Stomach (tissue), 9 donors: Measurements from ENCODE around the gene B3GALNT1. TPM values are rescaled to one million over a fixed set of nuclear protein-coding genes. Genes with fewer than 3 reads are reported as not detected.

Source experiments
- DNase-seq, 2 donors: peaks; one replicate each; pipeline versions ENCODE4 v3.0.0 to v3.0.0-alpha.2; 2013 to 2019
- H3K27ac ChIP-seq, 5 donors: fragments of 200-600 bp in 4 of 5; sonication (generic) in 4 of 5; one replicate each; pipeline ENCODE4 v1.5.1; 2013 to 2019; ENCODE audit warnings: mild to moderate bottlenecking in 1 of 5, moderate library complexity in 1 of 5
- H3K27me3 ChIP-seq, 3 donors: fragments of 200-600 bp; sonication (generic); one replicate each; pipeline ENCODE4 v1.5.1; 2017 to 2019; ENCODE audit warnings: mixed run types in 1 of 3
- H3K36me3 ChIP-seq, 4 donors: fragments of 200-600 bp; sonication (generic); 1 replicate in 3 of 4; 2 replicates in 1 of 4; pipeline ENCODE4 v1.5.1; 2016 to 2019
- H3K4me1 ChIP-seq, 4 donors: fragments of 200-600 bp; sonication (generic); one replicate each; pipeline ENCODE4 v1.5.1; 2016 to 2019
- H3K4me3 ChIP-seq, 4 donors: fragments of 200-600 bp; sonication (generic) in 3 of 4; one replicate each; pipeline ENCODE4 v1.5.1; 2016 to 2019; ENCODE audit warnings: mild to moderate bottlenecking in 1 of 4
- H3K9me3 ChIP-seq, 4 donors: fragments of 200-600 bp; sonication (generic); one replicate each; pipeline ENCODE4 v1.5.1; 2016 to 2019
- CTCF ChIP-seq, 7 experiments: fragments of 450-650 bp in 4 of 7; fragments of 200-600 bp in 3 of 7; sonication (generic) in 3 of 7; IDR thresholded peaks; one replicate each; pipeline ENCODE4 v1.5.1; 2016 to 2019; ENCODE audit warnings: antibody characterized with exemption in 7 of 7, control low read depth in 2 of 7, mild to moderate bottlenecking in 1 of 7
- EP300 ChIP-seq: sonication (generic); formaldehyde crosslinking; IDR thresholded peaks from one replicate; pipeline ENCODE4 v1.6.1; 2017; ENCODE audit warnings: antibody characterized with exemption
- POLR2A ChIP-seq, 4 donors: fragments of 450-650 bp; IDR thresholded peaks; one replicate each; pipeline ENCODE4 v1.6.1; 2016; ENCODE audit warnings: antibody characterized with exemption in 4 of 4, control low read depth in 2 of 4, mild to moderate bottlenecking in 1 of 4, moderate library complexity in 1 of 4
- POLR2AphosphoS5 ChIP-seq, 3 donors: sonication (generic); formaldehyde crosslinking; IDR thresholded peaks; one replicate each; pipeline ENCODE4 v1.6.1; 2016; ENCODE audit warnings: antibody characterized with exemption in 3 of 3
- WGBS, 5 donors: extraction: QIAGEN DNeasy Blood & Tissue Kit in 3 of 5; methylation state at CpG; one replicate each; pipeline versions ENCODE4 v1.1.5 to v1.1.7; 2013 to 2018; 5-methylcytosine and 5-hydroxymethylcytosine counted together
- intact Hi-C: fragments of 100-400 bp; cut with DNase I; formaldehyde crosslinking; loops from one replicate; pipeline ENCODE4 v1.15.1; 2023; ENCODE audit warnings: low total_unique reads
- polyA plus RNA-seq, 3 donors: library from polyadenylated mRNA; stranded (reverse); fragments of 200-250 nt; gene quantifications; one replicate each; pipeline ENCODE4 v1.2.3, GENCODE V29; 2013
- total RNA-seq, 5 donors: library from RNA; depleted of rRNA; stranded (reverse); fragments of >200 nt; gene quantifications; one replicate each; pipeline versions ENCODE4 v1.1.0 to v1.2.3, GENCODE V29; 2014 to 2016
- donor health status: healthy with polysubstance abuse.
- donor health status: Bipolar disorder and iron deficiency.
- donor health status: healthy.

The B3GALNT1 gene
- total and polyA plus RNA-seq, 8 donors: 2.7 to 26.1 (median 4.7) TPM; not detected in 2

GRCh38 chr3:161064413-161064812, 40.7 kb downstream of the B3GALNT1 start:
- no peak for TF ChIP-seq EP300
- TF ChIP-seq POLR2A (IDR thresholded peaks at IDR 0.05): no peak
- no peak for TF ChIP-seq CTCF (IDR thresholded peaks at IDR 0.05)
- no peak for TF ChIP-seq POLR2AphosphoS5 (IDR thresholded peaks at IDR 0.05)
- DNase-seq: no peak
- intact Hi-C loops: no loop called here
- WGBS, 5 donors: 82 to 92% (median 88%) methylated on average over 5 of the region's 5 CpGs
- no peak overlapping the region for H3K4me3 ChIP-seq
- peaks cover 0 to 25% (median 17%) of the 10 kb centered on the region in 4 donors for H3K36me3 ChIP-seq
- H3K9me3 ChIP-seq: no peaks in the 10 kb centered on the region
- H3K27ac ChIP-seq: no peak overlapping the region
- H3K27me3 ChIP-seq: no peaks in the 10 kb centered on the region
- H3K4me1 ChIP-seq: peaks cover 2 to 7% (median 6%) of the 10 kb centered on the region in 4 donors

GRCh38 chr3:161054860-161055604, 50.1 kb downstream of the B3GALNT1 start:
- intact Hi-C loops: no loop called here
- H3K4me1 ChIP-seq: no peaks in the 10 kb centered on the region
- WGBS, 5 donors: 76 to 84% (median 77%) methylated on average over 5 of the region's 5 CpGs
- no peak for DNase-seq
- H3K27me3 ChIP-seq: no peaks in the 10 kb centered on the region
- no peak overlapping the region for H3K4me3 ChIP-seq
- H3K36me3 ChIP-seq: no peaks in the 10 kb centered on the region
- no peak for TF ChIP-seq POLR2AphosphoS5 (IDR thresholded peaks at IDR 0.05)
- no peak for TF ChIP-seq EP300
- no peak for TF ChIP-seq CTCF (IDR thresholded peaks at IDR 0.05)
- no peak for TF ChIP-seq POLR2A (IDR thresholded peaks at IDR 0.05)
- H3K27ac ChIP-seq: no peak overlapping the region
- no peaks in the 10 kb centered on the region for H3K9me3 ChIP-seq

- no peak for DNase-seq
- Histone ChIP-seq H3K36me3 (no peaks in the 10 kb centered on the region), H3K27ac (no peak overlapping the region), H3K27me3 (no peaks in the 10 kb centered on the region), H3K9me3 (no peaks in the 10 kb centered on the region), H3K4me3 (no peak overlapping the region), H3K4me1 (no peaks in the 10 kb centered on the region)
- TF ChIP-seq POLR2AphosphoS5 (IDR thresholded peaks at IDR 0.05) (no peak), EP300 (no peak), POLR2A (IDR thresholded peaks at IDR 0.05) (no peak), CTCF (IDR thresholded peaks at IDR 0.05) (no peak)
- intact Hi-C loops: no loop called here
- WGBS, 5 donors: 86 to 95% (median 89%) methylated on average over 6 of the region's 6 CpGs
Observed at GRCh38 chr3:161051856-161052255, 53.3 kb downstream of the B3GALNT1 start.

GRCh38 chr3:161050935-161051334, 54.2 kb downstream of the B3GALNT1 start:
- DNase-seq: no peak
- TF ChIP-seq EP300: no peak
- TF ChIP-seq POLR2A (IDR thresholded peaks at IDR 0.05): no peak
- TF ChIP-seq POLR2AphosphoS5 (IDR thresholded peaks at IDR 0.05): no peak
- TF ChIP-seq CTCF (IDR thresholded peaks at IDR 0.05): no peak
- Histone ChIP-seq H3K4me3 (no peak overlapping the region), H3K9me3 (no peaks in the 10 kb centered on the region), H3K4me1 (no peaks in the 10 kb centered on the region), H3K36me3 (no peaks in the 10 kb centered on the region), H3K27me3 (no peaks in the 10 kb centered on the region), H3K27ac (no peak overlapping the region)
- 76 to 91% (median 87%) methylated on average over 3 of the region's 3 CpGs for WGBS, 5 donors
- intact Hi-C loops: no loop called here
